Measurements from ENCODE around the gene NTN3. TPM values are rescaled to one million over a fixed set of nuclear protein-coding genes. Genes with fewer than 3 reads are reported as not detected.
A peak's percentile ranks its signal among the peaks of the same experiment; 100 is the strongest.

Gene NTN3
- total RNA-seq, 1 experiment from 2014 or later: not detected

GRCh38 chr16:2511128-2511800 lies 40.2 kb downstream of the NTN3 start:
- Mint-ChIP-seq H3K27ac (ENCODE audit: low read depth, unreplicated experiment) (no peak overlapping the region), H3K27me3 (ENCODE audit: insufficient read depth, unreplicated experiment) (no peaks in the 10 kb centered on the region)

DNA sequence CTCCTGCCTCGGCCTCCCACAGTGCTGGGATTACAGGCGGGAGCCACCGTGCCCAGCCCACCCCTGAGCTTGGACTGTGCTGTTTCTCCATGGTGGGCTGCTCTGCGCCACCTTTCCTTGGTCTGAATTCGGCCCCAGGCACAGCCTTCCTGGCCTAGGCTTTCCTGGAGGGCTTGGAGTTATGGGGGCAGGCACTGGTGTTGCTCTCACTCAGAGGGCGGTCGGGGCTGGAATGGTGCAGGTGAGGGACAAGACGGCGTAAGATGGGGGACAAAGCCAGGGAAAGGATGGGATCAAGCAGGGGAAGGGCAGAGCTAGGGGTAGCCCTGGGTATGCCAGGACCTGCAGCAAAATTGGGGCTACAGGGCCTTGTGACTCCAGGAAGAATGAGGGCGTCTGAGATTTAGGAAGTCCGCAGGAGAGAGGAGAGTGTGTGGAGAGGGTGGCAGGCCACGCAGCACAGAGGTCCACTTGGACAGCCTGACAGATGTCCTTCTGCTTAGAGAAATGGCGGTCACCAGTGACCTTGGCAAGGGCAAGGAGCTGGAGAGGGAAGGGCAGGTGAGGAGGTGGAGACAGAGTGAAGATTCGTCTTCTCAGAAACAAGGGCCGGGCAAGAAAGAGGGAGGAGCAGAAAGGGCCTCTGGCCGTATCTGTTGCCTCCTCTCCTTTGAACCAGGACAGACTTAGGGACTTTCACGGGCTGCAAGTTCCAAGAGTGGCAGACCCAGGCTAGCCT lies 41.1 kb downstream of the NTN3 start:
- POLR2A ChIA-PET: interaction anchor here (0.9 kb wide), 1 partner anchor 297 kb away, joined by 3 read pairs; the partner anchor contains the start of gene PGP
- Mint-ChIP-seq H3K36me3 (ENCODE audit: insufficient read depth, unreplicated experiment) (peaks cover 17% of the 10 kb centered on the region), H3K9me3 (ENCODE audit: unreplicated experiment) (no peaks in the 10 kb centered on the region), H3K4me3 (ENCODE audit: unreplicated experiment) (peak overlapping the region; percentile 87), H3K4me1 (ENCODE audit: insufficient read depth, unreplicated experiment) (peaks cover 23% of the 10 kb centered on the region), H3K27me3 (ENCODE audit: insufficient read depth, unreplicated experiment) (no peaks in the 10 kb centered on the region), H3K27ac (ENCODE audit: low read depth, unreplicated experiment) (peak overlapping the region; percentile 94)
- no TSS peak for BruUV-seq (replicated peaks)
- no peak for TF ChIP-seq CTCF (IDR thresholded peaks at IDR 0.05; ENCODE audit: unreplicated experiment)
- CTCF ChIA-PET: interaction anchor here (0.5 to 1.5 kb wide), 2 partner anchors 10 to 347 kb away, joined by 3 read pairs; no protein-coding TSS in a partner anchor
- no peak for DNase-seq (ENCODE audit: unreplicated experiment)
- intact Hi-C loops (cut with micrococcal nuclease): no loop called here

More at GRCh38 chr16:2511128-2511800, 40.2 kb downstream of the NTN3 start:
- peaks cover 8% of the 10 kb centered on the region for H3K36me3 Mint-ChIP-seq (ENCODE audit: insufficient read depth, unreplicated experiment)
- no peak for TF ChIP-seq CTCF (IDR thresholded peaks at IDR 0.05; ENCODE audit: unreplicated experiment)
- ChIA-PET POLR2A (interaction anchor here (0.9 kb wide), 1 partner anchor 297 kb away, joined by 3 read pairs; the partner anchor contains the start of gene PGP), CTCF (interaction anchor here (0.5 kb wide), 1 partner anchor 347 kb away, joined by 3 read pairs; no protein-coding TSS in a partner anchor)
- H3K9me3 Mint-ChIP-seq (ENCODE audit: unreplicated experiment): no peaks in the 10 kb centered on the region
- peaks cover 14% of the 10 kb centered on the region for H3K4me1 Mint-ChIP-seq (ENCODE audit: insufficient read depth, unreplicated experiment)
- intact Hi-C loops (cut with micrococcal nuclease): no loop called here
- H3K4me3 Mint-ChIP-seq (ENCODE audit: unreplicated experiment): no peak overlapping the region
- BruUV-seq (replicated peaks): no TSS peak
- DNase-seq (ENCODE audit: unreplicated experiment): no peak

GRCh38 chr16:2512735-2513404 lies 41.8 kb downstream of the NTN3 start:
- Mint-ChIP-seq H3K4me1 (ENCODE audit: insufficient read depth, unreplicated experiment) (peaks cover 29% of the 10 kb centered on the region), H3K27me3 (ENCODE audit: insufficient read depth, unreplicated experiment) (no peaks in the 10 kb centered on the region), H3K4me3 (ENCODE audit: unreplicated experiment) (peak overlapping the region; percentile 87), H3K27ac (ENCODE audit: low read depth, unreplicated experiment) (peak overlapping the region; percentile 94), H3K36me3 (ENCODE audit: insufficient read depth, unreplicated experiment) (peaks cover 18% of the 10 kb centered on the region), H3K9me3 (ENCODE audit: unreplicated experiment) (no peaks in the 10 kb centered on the region)
- DNase-seq (ENCODE audit: unreplicated experiment): no peak
- intact Hi-C loops (cut with micrococcal nuclease): no loop called here
- ChIA-PET POLR2A (interaction anchor here (0.6 to 4.0 kb wide), 8 partner anchors 12 to 509 kb away, joined by 3 to 57 read pairs (median 3); partner anchors contain the start of genes CEMP1, ECI1 and PDPK1), CTCF (interaction anchor here (0.6 to 1.5 kb wide), 2 partner anchors 11 to 68 kb away, joined by 3 read pairs; no protein-coding TSS in a partner anchor)
- BruUV-seq (replicated peaks): no TSS peak
- no peak for TF ChIP-seq CTCF (IDR thresholded peaks at IDR 0.05; ENCODE audit: unreplicated experiment)
